CD1c-positive myeloid dendritic cell (primary cell): ENCODE measurements around the gene ZNF326.
A peak's percentile ranks its signal among the peaks of the same experiment; 100 is the strongest.

Experiments used
- DNase-seq: peaks from one replicate; pipeline ENCODE4 v3.0.0-alpha.2; 2016; ENCODE audit errors: extremely low spot score

The ZNF326 gene, protein sequence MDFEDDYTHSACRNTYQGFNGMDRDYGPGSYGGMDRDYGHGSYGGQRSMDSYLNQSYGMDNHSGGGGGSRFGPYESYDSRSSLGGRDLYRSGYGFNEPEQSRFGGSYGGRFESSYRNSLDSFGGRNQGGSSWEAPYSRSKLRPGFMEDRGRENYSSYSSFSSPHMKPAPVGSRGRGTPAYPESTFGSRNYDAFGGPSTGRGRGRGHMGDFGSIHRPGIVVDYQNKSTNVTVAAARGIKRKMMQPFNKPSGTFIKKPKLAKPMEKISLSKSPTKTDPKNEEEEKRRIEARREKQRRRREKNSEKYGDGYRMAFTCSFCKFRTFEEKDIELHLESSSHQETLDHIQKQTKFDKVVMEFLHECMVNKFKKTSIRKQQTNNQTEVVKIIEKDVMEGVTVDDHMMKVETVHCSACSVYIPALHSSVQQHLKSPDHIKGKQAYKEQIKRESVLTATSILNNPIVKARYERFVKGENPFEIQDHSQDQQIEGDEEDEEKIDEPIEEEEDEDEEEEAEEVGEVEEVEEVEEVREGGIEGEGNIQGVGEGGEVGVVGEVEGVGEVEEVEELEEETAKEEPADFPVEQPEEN

DNA sequence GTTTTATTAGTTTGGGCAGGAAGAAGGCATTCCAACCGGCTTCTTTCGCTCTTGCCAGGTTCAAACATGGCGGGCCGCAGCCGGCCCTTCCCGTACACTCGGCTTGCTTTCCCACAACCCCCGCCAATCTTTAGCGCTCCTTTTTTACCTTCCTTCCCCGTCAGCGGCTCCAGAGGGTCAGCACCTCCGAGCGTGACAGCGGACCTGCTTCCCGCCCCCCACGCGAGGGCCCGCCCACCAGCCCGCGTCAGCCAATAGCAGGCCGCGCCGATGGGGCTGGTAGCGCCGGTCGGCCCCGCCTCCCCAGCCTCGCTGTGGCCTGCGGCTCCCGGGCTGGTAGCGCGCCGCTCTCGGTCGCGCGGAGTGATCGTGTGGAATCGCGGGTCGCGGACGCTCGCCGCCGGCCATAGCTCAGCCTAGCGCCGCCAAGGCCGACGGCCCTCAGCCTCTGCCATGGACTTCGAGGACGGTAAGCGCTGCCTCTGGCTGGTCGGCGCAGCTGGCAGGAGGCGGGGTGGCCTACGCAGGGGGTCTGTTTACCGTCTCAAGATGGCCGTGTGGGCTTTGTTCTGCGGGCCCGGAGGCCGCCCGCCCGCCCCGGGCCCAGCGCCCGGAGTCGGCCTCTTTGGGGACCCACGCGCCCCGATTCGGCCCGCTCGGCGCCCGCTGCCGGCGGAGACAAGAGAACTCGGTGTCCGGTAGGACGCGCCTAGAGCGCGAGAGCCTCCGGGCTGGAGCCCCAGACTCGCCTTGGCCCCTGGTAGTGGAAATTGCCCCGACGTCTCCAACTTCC is at the start of gene ZNF326:
ZNF326 (plus strand) TSS at position 306 of the 793 bp plus-strand sequence; CDS start at position 454, 148 bp downstream.
- DNase-seq = peak; percentile 96

DNA sequence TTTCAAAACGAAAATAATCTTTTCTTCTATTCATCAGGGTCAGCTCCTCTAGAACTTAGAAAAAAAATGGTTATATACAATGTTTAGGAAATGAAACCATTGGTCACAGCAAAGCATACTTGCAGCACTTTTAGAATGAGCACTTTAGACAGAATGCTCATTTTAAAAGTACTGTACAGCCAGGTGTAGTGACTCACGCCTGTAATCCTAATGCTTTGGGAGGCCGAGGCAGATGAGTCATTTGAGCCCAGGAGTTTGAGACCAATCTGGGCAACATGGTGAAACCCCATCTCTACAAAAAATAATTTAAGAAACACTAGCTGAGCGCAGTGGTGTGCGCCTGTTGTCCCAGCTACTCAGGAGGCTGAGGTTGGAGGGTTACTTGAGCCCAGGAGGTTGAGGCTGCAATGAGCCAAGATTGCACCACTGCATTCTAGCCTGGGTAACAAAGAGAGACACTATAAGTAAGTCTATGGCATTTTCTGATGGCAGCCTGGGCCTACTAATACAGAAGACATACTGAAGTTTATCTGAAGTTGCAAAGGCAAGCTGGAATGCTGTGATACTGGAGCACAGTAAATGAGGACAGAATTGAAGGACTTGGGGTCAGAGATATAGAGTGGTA is 48.9 kb upstream of the ZNF326 start:
- no peak for DNase-seq

DNA sequence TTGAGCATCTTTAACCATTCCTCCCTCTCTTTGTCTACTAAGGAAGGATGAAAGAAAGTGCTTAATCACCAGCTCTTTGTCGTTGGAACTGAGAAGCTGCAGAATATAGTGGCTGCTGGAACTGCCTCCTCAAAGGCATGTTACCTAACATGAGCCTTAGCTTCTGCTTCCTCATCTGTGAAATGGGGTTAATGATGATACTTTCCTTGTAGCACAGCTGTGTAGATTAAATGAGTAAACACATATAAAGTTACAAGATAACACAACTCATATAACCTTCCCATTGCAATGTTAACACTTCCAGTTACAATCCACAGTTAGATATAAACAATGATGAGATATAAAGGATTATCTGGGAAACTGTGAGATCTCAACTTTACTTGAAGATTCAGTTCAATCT is 48.4 kb upstream of the ZNF326 start:
- no peak for DNase-seq

DNA sequence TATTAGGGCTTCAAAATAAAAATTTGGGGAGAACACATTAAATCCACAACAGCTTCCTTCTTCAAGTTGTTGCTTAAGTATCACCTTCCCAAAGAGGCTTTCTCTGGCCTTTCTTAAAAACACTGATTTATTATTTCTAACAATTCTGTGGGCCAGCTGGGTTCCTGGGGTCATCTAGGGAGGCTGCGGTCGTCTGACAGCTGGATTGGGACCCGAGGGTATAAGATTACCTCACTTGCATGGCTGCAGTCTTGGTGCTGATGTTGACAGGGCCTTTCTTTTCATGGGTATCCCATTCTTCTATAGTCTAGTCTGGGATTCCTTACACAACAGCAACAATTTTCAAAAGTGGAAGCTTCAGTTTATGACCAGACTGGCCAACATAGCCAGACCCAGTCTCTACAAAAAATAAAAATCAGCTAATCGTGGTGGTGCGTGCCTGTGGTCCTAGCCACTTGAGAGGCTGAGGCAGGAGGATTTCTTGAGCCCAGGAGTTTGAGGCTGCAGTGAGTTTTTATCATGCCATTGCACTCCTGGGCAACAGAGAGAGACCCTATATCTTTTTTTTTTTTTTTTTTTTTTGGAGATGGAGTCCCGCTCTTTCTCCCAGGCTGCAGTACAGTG is 46.1 kb upstream of the ZNF326 start:
- DNase-seq = no peak

DNA sequence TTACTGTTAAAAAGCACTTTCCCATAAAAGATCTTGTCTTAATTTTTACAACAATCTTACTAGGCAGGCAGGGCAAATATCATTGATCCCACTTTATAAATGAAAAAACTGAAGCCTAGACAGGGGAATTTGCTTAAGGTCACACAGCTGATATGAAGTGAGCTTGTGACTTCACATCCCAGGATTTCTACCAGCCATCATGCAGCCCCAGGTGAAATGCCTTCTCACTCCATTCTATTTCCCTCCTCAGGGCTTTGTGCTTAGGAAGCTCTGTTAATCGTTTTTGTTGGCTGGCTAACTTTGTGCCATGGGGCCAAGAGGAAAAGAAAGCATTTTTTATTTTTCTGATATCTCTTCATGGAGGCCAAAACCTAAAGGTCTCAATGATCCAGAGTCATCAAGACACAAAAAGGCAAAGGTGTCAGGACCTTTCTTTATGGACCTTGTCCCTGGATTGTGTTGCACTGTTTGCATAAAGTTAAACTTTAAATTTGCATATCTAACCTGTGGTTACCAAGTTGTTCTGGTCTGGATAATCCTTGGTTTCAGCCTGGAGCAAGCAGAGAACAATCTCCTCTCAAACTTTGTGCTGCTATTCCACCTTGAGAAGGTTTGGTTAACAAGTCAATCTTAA is 44.8 kb upstream of the ZNF326 start:
- no peak for DNase-seq

DNA sequence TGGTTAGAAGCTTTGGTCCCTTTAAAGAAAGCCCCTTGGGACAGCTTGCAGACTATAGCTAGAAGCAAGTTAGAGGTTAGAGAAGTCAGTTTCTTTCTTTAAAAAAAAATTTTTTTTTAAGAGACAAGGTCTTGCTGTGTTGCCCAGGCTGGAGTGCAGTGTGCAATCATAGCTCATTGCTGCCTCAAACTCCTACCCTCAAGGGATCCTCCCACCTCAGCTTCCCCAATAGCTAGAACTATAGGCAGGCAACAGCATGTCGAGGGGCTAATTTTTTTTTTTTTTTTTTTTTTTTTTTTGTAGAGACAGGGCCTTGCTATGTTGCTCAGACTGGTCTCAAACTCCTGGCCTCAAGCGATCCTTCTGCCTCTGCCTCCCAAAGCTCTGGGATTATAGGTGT is 44.2 kb upstream of the ZNF326 start:
- DNase-seq = no peak

DNA sequence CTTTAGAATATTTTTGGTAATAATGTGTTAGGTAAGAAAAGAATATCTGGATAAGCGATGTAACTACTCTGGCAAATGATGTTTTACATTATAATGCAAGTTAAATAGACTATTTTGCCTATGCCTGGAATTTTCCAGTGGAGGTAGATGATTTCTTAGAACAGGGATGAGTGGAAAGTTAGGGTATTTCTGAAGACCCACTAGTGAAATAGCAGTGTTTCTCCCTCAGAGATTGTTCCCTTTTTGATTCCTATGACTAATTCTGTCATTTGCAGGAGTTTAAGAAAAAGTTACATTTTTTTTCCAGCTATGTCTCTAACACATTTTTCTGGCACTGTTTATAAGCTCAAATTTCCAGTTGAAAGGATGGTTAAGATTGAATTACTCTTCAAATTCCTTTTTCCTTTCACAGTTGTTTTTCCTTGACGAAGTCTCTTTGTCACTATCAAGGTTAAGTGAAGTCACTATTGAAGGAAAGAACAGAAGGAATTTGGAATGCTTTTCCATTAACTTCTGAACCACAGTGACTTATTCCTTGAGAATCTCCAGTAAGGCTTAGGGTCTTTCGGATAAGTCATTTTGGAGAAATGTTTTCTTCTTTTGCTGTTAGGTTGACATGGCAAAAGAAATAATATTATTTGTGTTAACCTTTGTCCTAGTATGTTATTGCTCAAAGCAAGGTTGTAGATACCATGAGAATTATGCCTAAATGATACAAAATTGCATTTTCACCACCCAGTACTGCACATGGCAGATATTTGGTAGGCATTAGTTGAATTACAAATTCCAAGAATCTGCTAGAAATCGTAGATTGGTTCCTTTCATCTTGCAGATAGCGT is 42.9 kb upstream of the ZNF326 start:
- no peak for DNase-seq

DNA sequence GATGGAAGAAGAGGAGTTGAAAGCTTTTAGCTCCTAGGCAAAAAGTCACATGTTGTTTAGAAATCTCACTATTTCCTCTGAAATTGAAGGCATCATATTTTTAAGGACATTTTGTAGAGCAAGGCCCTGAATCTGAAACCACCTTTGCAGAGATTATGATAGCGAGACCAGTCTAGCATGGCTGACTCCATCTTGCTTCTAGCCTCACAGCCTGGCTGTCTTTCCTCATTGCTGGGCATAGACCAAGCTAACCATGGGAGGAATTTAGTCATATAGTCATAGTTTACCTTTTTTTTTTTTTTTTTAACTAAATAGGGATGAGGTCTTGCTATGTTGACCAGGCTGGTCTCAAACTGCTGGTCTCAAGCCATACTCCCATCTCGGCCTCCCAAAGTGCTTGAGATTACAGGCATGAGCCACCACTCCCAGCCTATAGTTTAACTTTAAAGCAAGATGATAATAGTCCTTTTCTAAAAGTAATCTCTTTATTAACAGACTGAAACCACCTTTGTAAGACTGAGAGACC is 42.2 kb upstream of the ZNF326 start:
- no peak for DNase-seq

DNA sequence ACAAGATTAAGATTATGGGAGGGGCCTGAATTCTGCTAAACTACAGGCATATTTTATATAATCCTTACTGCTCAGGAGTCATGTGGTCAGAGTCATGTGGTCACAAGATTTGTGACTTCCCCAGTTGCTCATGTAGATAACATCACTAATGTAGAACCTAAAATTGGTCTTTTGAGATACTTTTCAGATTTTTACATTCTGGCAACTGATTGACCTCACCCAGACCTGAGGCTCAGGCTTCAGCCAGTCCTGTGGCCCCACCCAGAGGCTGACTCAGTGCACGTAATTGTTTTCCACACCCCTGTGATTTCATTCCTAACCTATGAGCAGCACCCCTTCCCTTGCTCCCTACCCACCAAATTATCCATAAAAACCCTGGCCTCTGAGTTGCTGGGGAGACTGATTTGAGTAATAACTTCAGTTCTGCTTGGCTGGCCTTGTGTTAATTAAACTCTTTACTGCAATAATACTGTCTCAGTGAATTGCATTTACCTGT is 41.7 kb upstream of the ZNF326 start:
- peak; percentile 35 for DNase-seq

DNA sequence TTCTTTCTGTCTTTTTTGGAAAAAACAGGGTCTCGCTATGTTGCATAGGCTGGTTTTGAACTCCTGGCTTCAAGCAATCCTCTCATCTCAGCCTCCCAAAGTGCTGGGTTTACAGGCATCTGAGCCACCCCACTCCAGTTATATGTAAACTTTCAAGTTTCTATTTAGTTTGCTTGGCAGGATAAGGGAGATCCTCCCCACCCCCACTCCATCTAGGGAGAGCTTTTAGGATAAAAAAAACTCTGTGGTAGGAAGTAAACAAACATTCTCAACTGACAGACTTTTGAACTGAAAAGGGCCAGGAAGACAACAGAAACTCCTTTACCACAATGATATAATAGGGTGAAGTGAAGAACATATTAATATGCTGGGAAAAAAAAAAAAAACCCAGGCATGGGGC is 41.0 kb upstream of the ZNF326 start:
- no peak for DNase-seq

DNA sequence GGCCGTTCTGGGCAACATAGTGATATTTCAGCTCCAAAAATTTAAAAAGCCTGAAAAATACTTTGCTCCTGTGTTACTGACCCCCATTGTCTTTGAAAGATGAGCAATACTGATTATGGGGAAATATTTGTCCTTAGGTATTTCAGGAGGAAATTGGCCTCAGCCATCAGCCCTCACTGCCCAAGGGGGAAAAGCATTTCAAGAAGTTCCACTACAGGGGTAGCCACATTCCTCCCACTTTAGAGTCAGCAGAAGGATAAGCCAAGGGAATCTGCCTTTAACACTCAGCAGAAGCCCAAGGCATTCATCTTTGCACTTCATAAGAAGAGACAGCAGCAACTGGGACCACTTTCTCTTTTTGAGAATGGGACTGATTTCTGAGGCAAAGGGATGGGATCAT is 40.5 kb upstream of the ZNF326 start:
- DNase-seq = no peak

DNA sequence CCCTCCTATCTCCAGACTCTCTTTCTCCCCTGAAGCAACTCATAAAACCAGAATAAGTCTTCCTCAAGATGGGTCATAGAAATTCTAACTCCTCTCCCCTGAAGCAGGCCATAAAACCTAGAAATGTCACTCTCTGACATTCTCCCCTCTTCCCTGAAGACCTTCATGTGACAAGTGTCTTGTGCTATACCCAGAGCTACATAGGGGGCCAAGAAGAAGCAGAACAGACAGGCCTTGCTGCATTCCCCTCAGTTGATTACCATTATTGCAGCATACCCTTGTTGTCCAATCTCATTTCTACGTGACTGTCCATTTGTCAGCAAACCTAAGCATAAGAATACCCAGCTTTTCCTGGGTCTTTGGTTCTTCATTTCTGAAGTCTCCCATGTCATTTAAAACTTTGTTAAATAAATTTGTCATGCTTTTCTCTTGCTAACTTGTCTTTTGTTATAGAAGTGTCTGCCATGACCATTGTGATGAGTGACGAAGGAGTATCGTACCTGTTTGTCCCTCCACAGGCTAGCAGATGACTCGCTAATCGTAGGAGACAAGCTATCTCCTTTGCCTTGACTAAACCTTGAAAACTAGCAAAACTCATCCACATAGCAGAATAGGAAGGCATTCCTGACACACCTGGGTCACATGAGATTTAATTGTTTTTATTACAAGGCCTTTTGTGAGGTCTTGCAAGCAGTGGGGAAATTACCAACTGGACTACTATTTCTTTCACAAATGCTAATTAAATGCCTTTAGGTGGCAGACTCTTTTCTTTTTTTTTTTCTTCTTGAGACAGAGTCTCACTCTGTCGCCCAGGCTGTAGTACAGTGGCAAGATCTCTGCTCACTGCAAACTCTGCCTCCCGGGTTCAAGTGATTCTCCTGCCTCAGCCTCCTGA is 39.4 kb upstream of the ZNF326 start:
- no peak for DNase-seq

DNA sequence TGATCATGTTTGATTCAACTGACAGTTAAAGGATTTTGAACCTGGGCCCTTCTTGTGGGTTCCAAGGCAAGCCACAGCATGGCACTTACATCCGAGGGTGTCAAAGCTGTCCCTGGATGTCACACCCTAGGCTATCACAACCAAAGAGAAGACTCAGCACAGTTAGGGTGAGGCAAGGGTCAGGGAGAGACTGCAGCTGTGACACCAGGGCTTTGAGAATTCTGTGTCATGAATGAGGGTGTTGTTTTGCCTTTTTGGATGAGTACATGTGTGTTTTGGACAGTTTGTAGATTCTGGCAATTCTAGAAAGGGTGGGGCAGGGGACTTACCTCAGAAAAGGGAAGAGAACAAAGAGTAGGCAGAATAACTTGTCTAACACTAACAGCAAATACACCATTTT is 37.8 kb upstream of the ZNF326 start:
- peak; percentile 20 for DNase-seq

DNA sequence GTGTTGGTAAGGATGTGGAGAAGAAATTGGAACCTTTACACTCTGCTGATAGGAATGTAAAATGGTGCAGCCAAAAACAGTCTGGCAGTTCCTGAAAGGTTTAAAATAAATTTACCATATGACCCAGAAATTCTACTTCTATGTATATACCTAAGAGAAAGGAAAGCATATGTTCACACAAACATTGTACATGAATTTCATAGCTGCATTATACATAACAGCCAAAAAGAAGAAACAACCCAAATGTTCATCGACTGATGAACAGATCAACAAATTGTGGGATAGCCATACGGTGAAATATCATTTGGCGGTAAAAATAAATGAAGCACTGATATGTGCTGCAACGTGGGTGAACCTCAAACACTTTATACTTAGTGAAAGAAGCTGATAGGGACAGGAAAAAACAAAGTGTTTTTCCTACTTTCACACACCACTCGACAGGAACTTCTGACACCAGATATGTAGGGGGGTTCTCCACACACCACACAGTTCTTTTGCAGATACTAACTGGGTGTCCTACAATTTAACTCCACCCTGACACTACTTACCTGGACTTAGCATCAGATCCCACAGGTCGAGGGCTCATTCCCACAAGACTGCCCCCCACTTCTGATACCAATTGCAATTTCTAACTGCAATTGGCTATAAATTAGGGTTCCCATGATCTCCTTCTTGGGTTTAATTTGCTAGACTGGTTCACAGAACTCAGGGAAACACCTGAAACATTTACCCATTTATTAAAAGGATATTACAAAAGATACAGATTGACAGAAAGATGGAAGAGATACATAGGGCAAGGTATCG is 35.9 kb upstream of the ZNF326 start:
- DNase-seq = no peak

DNA sequence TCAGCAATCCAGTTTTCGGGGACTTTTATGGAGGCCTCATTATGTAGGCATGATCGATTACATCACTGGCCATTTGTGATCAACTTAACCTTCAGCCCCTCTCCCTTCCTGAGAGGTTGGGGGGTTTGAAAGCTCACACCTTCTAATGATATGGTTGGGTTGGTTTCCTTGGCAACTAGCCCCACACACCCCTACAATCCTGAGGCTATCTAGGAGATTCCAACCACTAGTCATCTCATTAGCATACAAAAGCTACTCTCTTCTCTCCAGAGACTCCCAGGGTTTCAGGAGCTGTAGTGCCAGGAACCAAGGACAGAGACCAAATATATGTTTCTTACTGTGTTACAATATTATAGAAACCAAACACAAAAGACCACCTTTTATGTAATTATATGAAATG is 35.2 kb upstream of the ZNF326 start:
- no peak for DNase-seq

DNA sequence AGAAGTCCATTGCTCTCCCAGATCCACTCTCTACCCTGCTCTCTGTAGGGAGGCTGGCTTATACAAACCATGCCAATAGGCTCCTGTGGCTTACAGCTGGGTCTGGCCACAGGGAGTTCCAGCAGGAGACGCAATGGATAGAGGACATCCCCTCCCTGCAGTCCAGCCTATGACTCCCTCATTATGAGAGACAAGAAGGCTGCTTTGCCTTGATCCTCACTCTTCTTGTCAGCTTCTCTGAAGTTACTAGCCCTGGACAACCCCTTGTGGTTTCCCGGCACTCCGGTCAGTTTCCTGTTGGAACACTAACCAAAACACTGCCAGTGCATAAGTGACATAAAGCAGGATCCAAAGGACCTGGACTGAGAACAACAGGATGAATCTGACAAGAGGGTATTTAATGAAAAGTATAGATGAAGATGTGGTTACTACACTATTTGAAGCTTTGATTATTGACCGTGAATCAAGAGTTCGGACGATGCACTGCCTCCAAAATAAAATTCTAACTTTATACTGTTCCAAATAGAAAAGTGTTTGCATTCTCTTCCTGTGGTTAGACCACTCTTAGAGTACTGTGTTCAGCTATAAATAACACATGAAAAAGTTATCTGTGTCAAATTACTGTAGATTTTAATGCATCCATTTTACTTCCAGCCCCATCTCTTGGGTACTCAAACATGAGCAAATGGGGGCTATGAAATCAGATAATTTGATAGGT is 32.7 kb upstream of the ZNF326 start:
- no peak for DNase-seq

DNA sequence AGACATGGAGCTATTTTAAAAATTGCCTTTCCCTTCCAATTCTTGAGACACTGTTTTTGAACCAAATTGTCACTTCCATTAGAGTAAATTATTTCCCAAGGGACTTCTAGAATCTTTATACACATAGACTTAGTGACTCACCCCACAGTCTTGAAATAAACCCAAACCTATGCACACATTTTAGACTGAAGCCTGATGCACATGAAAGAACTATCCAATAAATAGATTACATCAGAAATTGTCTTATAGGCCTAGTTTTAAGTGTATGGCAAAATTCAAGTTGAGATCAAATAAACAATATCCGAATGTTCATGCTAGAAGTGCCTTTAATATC is 32.2 kb upstream of the ZNF326 start:
- DNase-seq = no peak
